ENCODE measurements around the gene CNOT10.

GRCh38 chr3:32780071-32780734 lies 95.2 kb downstream of the CNOT10 start:
- TF ChIP-seq CTCF (IDR thresholded peaks at IDR 0.05): no peak
- no peak for TF ChIP-seq EZH2 (IDR thresholded peaks at IDR 0.05)

All from neural progenitor cell (in vitro differentiated cells).